ENCODE data around the gene MARCHF2. TPM values are rescaled to one million over a fixed set of nuclear protein-coding genes. Genes with fewer than 3 reads are reported as not detected.

The MARCHF2 gene
- polyA plus RNA-seq, 1 donor from 2014 or later, result 67.9 TPM

DNA sequence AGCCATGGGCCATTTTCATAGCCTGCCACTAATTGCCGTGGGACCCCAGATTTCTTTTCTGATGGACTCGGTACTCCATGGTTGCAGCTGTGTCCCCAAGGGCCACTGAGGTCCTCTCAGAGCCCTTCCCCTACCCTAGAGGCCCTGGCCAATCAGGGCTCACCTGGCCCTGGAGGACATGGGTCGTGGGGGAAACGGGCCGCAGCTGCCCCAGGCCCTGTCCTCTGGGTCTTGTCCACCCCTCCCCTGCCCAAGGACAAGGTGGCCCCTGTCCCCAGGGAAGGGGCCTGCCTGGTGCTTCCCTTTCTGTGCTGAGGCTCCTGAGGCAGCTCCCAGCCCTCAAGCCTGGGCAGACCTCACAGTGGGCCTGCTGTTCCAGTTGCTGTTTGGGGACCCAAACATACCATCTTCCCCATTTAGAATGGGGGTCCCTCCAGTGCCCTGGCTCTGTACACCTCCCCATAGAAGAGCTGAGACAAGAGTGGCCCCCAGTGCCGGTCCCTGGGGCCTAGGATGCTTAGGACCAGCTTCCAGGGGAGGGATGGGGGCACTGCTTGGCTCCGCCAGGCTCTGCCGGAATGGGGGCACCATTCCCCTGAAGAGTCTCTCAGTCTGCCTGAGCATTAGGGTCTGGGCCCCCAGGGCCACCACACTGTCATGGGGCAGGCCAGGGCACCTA lies 19.8 kb upstream of the MARCHF2 start:
- Histone ChIP-seq H3K4me3 (ENCODE audit: low read length) (no peak overlapping the region), H3K79me2 (replicated peaks; ENCODE audit: insufficient read depth, low read length) (peaks cover 63% of the 10 kb centered on the region), H2AFZ (ENCODE audit: low read depth, low read length) (no peak overlapping the region), H3K9me3 (ENCODE audit: low read length) (no peaks in the 10 kb centered on the region), H3K9me2 (ENCODE audit: insufficient read depth, low read length) (no peaks in the 10 kb centered on the region), H3K27me3 (ENCODE audit: insufficient read depth, low read depth, low read length) (no peaks in the 10 kb centered on the region), H4K20me1 (ENCODE audit: insufficient read depth) (peaks cover 40% of the 10 kb centered on the region), H3K27ac (ENCODE audit: low read length) (no peak overlapping the region), H3K36me3 (ENCODE audit: insufficient read depth, low read length) (no peaks in the 10 kb centered on the region), H3K9ac (ENCODE audit: low read length) (no peak overlapping the region), H3F3A (ENCODE audit: insufficient read depth, low read length, poor library complexity, severe bottlenecking) (no peaks in the 10 kb centered on the region), H3K4me2 (ENCODE audit: low read length) (no peak overlapping the region)
- TF ChIP-seq MXI1 (conservative IDR thresholded peaks at IDR 0.05; ENCODE audit: poor library complexity, severe bottlenecking), result no peak
- TF ChIP-seq POLR2AphosphoS5 (IDR thresholded peaks at IDR 0.05), result no peak
- no peak for TF ChIP-seq RAD21 (conservative IDR thresholded peaks at IDR 0.05)
- TF ChIP-seq, protein P1, sequence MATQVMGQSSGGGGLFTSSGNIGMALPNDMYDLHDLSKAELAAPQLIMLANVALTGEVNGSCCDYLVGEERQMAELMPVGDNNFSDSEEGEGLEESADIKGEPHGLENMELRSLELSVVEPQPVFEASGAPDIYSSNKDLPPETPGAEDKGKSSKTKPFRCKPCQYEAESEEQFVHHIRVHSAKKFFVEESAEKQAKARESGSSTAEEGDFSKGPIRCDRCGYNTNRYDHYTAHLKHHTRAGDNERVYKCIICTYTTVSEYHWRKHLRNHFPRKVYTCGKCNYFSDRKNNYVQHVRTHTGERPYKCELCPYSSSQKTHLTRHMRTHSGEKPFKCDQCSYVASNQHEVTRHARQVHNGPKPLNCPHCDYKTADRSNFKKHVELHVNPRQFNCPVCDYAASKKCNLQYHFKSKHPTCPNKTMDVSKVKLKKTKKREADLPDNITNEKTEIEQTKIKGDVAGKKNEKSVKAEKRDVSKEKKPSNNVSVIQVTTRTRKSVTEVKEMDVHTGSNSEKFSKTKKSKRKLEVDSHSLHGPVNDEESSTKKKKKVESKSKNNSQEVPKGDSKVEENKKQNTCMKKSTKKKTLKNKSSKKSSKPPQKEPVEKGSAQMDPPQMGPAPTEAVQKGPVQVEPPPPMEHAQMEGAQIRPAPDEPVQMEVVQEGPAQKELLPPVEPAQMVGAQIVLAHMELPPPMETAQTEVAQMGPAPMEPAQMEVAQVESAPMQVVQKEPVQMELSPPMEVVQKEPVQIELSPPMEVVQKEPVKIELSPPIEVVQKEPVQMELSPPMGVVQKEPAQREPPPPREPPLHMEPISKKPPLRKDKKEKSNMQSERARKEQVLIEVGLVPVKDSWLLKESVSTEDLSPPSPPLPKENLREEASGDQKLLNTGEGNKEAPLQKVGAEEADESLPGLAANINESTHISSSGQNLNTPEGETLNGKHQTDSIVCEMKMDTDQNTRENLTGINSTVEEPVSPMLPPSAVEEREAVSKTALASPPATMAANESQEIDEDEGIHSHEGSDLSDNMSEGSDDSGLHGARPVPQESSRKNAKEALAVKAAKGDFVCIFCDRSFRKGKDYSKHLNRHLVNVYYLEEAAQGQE (IDR thresholded peaks at IDR 0.05; ENCODE audit: borderline replicate concordance), result no peak
- TF ChIP-seq EP300 (conservative IDR thresholded peaks at IDR 0.05; ENCODE audit: poor library complexity, severe bottlenecking), result no peak
- TF ChIP-seq EZH2 (IDR thresholded peaks at IDR 0.05; ENCODE audit: borderline replicate concordance, insufficient read depth, low read length, poor library complexity, severe bottlenecking), result no peak
- no peak for TF ChIP-seq SMC3 (conservative IDR thresholded peaks at IDR 0.05; ENCODE audit: poor library complexity)
- no peak for TF ChIP-seq TAF1 (IDR thresholded peaks at IDR 0.05; ENCODE audit: low read depth)

DNA sequence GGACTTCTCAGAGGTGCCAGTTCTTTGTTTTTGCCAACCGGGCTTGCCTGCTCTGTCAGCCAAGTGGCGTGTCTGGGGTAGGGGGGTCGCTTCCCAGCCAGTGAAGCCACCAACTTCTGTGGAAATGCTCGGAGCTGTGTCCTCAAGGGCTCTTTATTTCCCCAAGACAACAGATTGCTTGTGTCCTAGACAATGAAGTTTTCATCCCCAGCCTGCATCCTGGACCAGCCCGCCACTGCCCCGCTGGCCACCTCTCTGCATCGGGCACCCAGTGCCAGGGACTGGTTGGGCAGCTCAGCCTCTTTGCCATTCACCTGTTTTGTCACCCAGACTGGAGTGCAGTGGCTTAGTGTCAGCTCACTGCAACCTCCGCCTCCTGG lies 19.2 kb upstream of the MARCHF2 start:
- no peaks in the 10 kb centered on the region for H3F3A ChIP-seq (ENCODE audit: insufficient read depth, low read length, poor library complexity, severe bottlenecking)
- no peak overlapping the region for H3K4me3 ChIP-seq (ENCODE audit: low read length)
- no peak overlapping the region for H3K9ac ChIP-seq (ENCODE audit: low read length)
- peaks cover 63% of the 10 kb centered on the region for H3K79me2 ChIP-seq (replicated peaks; ENCODE audit: insufficient read depth, low read length)
- TF ChIP-seq TAF1 (IDR thresholded peaks at IDR 0.05; ENCODE audit: low read depth), result no peak
- H3K27ac ChIP-seq (ENCODE audit: low read length), result no peak overlapping the region
- no peaks in the 10 kb centered on the region for H3K27me3 ChIP-seq (ENCODE audit: insufficient read depth, low read depth, low read length)
- H3K4me2 ChIP-seq (ENCODE audit: low read length), result no peak overlapping the region
- H3K36me3 ChIP-seq (ENCODE audit: insufficient read depth, low read length), result no peaks in the 10 kb centered on the region
- peaks cover 40% of the 10 kb centered on the region for H4K20me1 ChIP-seq (ENCODE audit: insufficient read depth)
- no peaks in the 10 kb centered on the region for H3K9me3 ChIP-seq (ENCODE audit: low read length)
- H3K9me2 ChIP-seq (ENCODE audit: insufficient read depth, low read length), result no peaks in the 10 kb centered on the region
- no peak overlapping the region for H2AFZ ChIP-seq (ENCODE audit: low read depth, low read length)

DNA sequence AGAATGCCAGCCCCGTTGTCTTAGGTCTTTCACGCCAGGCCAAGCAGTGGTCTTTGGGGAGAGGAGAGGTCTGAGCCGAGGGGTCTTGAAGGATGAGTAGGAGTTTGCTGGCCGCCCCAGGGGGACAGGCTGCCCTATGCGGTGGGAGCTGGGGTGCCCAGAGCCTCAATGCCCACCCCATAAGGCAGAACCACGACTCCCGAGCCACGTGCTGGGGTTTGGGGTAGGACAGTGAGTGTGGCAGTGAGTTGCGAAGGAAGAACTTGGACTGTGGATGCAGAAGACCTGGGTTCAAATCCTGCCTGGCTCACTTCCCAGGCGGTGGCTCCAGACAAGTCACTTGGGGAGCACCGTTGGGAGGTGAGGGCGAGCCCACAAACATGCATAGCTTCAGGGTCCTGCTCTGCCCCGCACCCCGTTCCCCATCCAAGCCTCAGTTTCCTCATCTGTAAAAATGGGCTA lies 17.5 kb upstream of the MARCHF2 start:
- H3K27ac ChIP-seq (ENCODE audit: low read length), result no peak overlapping the region
- H3K79me2 ChIP-seq (replicated peaks; ENCODE audit: insufficient read depth, low read length), result peaks cover 59% of the 10 kb centered on the region
- TF ChIP-seq, protein P1 (IDR thresholded peaks at IDR 0.05; ENCODE audit: borderline replicate concordance), result no peak
- TF ChIP-seq POLR2AphosphoS5 (IDR thresholded peaks at IDR 0.05), result no peak
- TF ChIP-seq EZH2 (IDR thresholded peaks at IDR 0.05; ENCODE audit: borderline replicate concordance, insufficient read depth, low read length, poor library complexity, severe bottlenecking), result no peak
- no peak for TF ChIP-seq TAF1 (IDR thresholded peaks at IDR 0.05; ENCODE audit: low read depth)
- no peak for TF ChIP-seq EP300 (conservative IDR thresholded peaks at IDR 0.05; ENCODE audit: poor library complexity, severe bottlenecking)
- no peak for TF ChIP-seq CTCF (IDR thresholded peaks at IDR 0.05; ENCODE audit: poor library complexity, severe bottlenecking)
- TF ChIP-seq SMC3 (conservative IDR thresholded peaks at IDR 0.05; ENCODE audit: poor library complexity), result no peak
- no peak for TF ChIP-seq RAD21 (conservative IDR thresholded peaks at IDR 0.05)
- TF ChIP-seq MXI1 (conservative IDR thresholded peaks at IDR 0.05; ENCODE audit: poor library complexity, severe bottlenecking), result no peak

More for the DNA sequence above, 17.5 kb upstream of the MARCHF2 start:
- Histone ChIP-seq H2AFZ (ENCODE audit: low read depth, low read length) (no peak overlapping the region), H3K4me3 (ENCODE audit: low read length) (no peak overlapping the region), H3K9me3 (ENCODE audit: low read length) (no peaks in the 10 kb centered on the region), H3K27me3 (ENCODE audit: insufficient read depth, low read depth, low read length) (no peaks in the 10 kb centered on the region), H3K4me2 (ENCODE audit: low read length) (no peak overlapping the region), H3F3A (ENCODE audit: insufficient read depth, low read length, poor library complexity, severe bottlenecking) (no peaks in the 10 kb centered on the region), H3K9ac (ENCODE audit: low read length) (no peak overlapping the region), H4K20me1 (ENCODE audit: insufficient read depth) (peaks cover 40% of the 10 kb centered on the region), H3K36me3 (ENCODE audit: insufficient read depth, low read length) (no peaks in the 10 kb centered on the region), H3K9me2 (ENCODE audit: insufficient read depth, low read length) (no peaks in the 10 kb centered on the region)

All from neural cell (in vitro differentiated cells).